DMS 273 treated with DMSO at 0.1 percent for 48 hours (cell line): ENCODE results near the gene MISP3.
"Not testable (repeated sequence)": the region's sequence is repeated elsewhere in the genome, so short reads cannot be mapped to it uniquely, and the experiment has no call there.

Experiments used
- DNase-seq: peaks from one replicate; lab custom pipeline; 2025; lab: John Stamatoyannopoulos, UW

The MISP3 gene

DNA sequence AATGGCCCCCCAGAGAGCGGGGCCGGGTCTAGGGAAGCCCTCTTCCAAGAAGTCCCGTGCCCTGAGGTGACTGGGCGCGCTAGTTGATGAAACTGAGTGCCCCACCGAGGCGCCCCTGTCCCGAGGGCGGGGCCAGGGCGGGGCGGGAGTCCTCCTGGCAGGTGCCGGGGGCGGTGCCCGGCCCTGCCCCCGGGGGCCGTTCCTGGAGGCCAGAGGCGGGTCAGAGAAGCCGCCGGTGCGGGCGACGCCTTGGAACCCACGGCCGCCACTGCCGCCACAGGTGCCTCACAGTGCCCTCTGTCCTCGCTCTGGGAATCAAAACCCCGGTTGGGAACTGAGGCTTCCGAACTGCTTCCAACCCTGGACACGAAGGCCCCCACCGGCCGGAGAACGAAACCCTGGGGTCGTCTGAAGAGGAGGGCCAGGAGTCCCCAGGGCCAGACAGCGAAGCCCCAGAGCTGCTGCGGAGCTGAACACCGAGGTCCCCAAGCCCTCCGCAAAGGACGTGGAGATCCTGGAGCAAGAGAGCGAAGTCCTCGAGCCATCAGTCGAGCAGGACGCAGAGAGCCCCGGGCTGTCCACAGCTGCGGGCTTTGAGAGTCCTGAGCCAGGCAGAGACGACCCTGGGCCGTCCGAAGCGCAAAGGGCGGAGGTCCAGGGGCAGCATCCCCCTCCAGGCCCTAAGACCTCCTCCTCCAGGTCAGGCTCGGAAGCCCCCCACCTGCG is at the start of gene MISP3:
MISP3 (plus strand) TSS at position 252 of the 726 bp plus-strand sequence. CDS start 524 bp downstream, outside the sequence.
- no peak for DNase-seq

DNA sequence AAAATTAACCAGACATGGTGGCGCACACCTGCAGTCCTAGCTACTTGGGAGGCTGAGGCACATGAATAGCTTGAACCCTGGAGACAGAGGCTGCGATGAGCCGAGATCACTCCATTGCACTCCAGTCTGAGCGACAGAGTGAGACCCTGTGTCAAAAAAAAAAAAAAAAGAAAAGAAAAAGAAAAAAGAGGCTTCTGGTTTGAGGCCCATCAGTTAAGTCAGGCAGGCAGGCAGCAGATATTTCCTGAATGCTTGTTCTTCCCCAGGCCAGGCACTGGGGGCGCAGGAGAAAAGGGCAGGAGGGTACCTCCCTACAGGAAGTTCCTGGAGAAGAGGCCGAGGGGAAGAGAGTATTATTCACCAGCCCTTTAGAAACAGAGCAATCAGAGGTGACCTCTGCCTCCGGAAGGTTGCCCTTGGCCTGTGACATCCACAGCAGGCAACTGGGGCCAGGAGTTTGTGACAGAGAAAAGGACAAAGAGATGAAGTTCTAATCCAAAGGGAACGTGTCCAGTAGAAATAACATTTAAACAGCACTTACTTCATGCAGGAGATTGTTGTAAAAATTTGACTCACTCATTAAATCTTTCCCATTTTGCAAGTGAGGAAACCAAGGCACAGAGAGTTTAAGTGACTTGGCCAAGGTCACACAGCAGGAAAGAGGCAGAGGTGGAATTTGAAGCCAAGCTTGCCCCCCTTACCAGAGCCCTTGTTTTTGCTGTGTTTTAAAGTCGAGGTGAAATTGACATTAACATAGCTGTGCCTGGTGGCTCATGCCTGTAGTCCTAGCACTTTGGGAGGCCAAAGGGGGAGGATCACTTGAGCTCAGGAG is 49.0 kb upstream of the MISP3 start:
- peak; percentile 31 for DNase-seq

DNA sequence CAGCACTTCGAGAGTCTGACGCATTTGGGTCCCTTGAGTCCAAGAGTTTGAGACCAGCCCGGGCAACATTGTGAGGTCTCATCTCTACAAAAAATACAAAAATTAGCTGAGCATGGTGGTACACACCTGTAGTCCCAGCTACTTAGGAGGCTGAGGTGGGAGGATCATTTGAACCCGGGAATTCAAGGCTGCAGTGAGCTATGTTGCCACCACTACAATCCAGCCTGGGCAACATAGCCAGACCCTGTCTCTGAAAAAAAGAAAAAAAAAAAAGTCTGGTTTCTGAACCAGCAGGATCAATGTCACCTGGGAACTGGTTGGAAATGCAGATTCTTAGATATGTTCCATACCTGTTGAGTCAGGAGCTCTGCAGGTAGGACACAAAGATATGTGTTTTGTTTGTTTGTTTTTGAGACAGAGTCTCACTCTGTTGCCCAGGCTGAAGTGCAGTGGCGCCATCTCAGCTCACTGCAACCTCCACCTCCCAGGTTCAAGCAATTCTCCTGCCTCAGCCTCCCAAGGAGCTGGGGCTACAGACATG is 45.9 kb upstream of the MISP3 start:
- DNase-seq = not testable (repeated sequence)

DNA sequence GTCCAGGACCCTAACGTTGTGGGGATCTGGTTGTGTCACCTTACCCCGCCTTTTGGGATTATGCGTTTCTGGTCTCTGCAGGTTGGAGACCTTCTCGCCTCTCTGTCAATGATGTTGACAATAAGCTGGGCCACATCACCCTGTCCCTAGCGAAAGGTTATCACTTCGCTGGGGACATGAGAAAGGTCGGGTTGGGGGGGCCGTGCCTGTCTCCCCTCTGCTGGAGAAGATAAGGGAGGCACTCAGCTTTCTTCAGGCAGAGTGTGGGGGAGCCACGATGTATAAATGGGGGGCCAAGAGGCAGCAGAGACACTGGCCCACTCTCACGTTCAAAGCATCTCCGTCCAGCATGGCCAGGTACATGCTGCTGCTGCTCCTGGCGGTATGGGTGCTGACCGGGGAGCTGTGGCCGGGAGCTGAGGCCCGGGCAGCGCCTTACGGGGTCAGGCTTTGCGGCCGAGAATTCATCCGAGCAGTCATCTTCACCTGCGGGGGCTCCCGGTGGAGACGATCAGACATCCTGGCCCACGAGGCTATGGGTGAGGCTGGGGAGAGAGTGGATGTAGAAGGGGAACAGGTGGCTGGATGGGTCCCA is 44.6 kb upstream of the MISP3 start, which contains the start of gene RLN3:
RLN3 (plus strand) TSS at position 293 of the 595 bp plus-strand sequence; CDS start at position 350, 57 bp downstream.
- DNase-seq = no peak

DNA sequence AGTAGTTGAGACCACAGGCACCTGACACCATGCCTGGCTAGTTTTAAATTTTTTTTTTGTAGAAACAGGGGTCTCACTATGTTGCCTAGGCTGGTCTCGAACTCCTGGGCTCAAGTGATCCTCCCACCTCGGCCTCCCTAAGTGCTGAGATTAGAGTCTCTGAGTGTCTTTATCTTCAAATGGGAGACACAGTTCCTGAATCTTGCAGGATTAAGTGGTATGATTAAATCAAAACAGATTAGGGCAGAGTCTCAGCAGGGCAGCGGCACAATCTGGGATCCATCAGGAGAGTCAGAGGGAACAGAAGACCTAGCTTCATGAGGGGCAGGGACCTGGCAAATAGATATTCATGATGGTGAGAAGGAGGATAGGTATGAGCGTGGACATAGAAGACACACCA is 43.7 kb upstream of the MISP3 start:
- DNase-seq = no peak

DNA sequence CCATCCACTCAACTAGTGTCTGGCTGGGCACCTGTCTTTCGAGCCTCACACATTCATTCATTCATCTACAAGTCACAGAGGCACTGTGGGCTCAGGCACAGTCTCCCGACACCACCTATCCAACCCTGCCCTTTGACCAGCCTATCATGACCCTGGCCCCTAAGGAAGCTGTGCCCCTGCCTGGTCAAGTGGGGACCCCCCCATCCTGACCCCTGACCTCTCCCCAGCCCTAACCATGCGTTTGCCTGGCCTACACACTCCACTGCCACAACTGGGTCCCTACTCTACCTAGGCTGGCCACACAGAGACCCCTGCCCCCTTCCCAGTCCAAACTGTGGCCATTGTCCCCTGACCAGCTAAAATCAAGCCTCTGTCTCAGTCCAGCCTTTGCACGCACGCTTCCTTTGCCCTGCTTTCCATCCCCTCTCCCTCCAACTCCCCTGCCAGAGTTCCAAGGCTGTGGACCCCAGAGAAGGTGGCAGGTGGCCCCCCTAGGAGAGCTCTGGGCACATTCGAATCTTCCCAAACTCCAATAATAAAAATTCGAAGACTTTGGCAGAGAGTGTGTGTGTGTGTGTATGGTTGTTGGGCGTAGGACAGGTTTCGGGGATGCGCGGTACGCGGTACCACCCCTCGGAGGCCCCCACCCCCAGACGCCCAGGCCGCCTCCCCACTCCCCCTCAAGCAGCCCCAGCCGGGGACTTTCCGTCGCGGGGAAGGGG is 41.4 kb upstream of the MISP3 start:
- DNase-seq = no peak

DNA sequence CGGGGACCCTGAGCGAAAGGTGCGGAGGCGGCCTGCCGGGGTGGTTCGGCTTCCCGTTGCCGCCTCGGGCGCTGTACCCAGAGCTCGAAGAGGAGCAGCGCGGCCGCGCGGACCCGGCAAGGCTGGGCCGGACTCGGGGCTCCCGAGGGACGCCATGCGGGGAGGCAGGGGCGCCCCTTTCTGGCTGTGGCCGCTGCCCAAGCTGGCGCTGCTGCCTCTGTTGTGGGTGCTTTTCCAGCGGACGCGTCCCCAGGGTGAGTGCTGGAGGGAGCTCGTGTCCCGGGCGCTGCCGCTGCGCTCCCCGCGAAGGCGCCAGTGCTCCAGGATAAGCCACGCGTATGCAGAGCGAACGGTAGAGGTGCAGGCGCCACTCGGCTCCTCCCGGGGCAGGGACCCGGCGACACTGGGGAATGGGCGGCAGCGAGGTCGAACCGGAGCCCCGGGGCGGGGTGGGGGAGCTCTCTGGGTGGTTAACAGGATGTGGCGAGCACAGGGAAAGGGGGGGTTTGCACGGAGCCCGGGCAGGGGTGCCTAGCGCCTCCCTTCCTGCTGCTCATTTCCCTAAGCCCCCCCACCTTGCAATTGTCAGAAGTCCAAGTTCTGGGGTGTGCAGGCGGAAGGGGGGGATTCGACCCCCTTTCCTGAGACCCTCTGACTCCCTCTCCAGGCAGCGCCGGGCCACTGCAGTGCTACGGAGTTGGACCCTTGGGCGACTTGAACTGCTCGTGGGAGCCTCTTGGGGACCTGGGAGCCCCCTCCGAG is 40.7 kb upstream of the MISP3 start, which contains the start of gene IL27RA:
IL27RA (plus strand) TSS at position 44 of the 762 bp plus-strand sequence; CDS start at position 155, 111 bp downstream.
- no peak for DNase-seq

DNA sequence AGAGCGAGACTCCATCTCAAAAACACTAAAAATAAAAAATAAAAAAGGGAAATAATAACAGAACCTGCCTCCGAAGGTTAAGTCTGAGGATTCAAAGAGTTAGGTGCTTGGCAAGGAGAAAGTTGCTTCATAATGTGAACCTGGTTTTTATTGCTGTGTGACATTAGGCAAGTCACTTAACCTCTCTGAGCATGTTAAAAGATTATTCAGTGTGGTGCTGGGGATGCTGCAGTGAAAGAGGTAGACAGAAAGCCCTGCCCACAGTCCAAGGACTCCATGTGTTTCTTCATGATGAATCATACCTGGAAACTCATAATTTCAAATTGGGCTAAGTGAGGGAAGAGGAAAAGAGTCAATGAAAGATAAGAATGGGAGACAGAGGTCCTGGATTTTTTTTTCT is 38.6 kb upstream of the MISP3 start:
- DNase-seq = no peak

DNA sequence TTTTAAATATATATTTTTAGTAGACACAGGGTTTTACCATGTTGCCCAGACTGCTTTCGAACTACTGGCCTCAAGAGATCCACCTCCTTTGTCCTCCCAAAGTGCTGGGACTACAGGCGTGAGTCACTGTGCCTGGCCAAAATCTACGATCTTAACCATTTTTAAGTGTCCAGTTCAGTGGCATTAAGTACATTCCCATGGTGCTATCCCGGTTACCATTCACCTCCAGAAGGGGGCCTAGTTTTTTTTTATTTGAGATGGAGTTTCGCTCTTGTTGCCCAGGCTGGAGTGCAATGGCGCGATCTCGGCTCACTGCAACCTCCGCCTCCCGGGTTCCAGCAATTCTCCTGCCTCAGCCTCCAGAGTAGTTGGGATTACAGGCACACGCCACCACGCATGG is 37.4 kb upstream of the MISP3 start:
- DNase-seq = not testable (repeated sequence)

DNA sequence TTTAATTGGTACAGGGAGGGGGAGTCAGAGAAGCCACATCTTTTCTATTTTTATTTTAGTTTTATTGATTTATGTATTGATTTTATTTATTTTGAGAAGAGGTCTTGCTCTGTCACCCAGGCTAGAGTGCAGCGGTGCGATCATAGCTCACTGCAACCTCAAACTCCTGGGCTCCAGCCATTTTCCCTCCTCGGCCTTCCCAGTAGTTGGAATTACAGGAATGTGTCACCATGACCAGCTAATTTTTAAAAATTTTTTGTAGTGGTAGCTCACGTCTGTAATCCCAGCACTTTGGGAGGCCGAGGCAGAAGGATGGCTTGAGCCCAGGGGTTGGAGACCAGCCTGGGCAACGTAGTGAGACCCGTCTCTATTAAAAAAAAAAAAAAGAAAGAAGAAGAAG is 36.9 kb upstream of the MISP3 start:
- DNase-seq = no peak

DNA sequence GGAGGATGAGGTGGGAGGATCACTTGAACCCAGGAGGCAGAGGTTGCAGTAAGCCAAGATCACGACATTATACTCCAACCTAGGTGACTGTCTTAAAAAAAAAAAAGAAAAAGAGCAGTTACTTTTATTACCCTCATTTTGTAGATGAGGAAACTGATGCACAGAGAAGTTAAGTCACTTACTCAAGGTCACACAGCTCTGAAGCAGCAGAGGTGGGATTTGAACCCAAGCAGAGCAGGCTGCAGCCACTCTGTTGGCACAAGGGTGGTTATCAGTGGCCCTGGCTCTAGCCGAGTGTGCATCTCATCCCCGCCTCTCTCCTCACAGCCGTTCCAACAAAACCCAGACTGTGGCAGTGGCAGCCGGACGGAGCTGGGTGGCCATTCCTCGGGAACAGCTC is 33.4 kb upstream of the MISP3 start:
- no peak for DNase-seq

DNA sequence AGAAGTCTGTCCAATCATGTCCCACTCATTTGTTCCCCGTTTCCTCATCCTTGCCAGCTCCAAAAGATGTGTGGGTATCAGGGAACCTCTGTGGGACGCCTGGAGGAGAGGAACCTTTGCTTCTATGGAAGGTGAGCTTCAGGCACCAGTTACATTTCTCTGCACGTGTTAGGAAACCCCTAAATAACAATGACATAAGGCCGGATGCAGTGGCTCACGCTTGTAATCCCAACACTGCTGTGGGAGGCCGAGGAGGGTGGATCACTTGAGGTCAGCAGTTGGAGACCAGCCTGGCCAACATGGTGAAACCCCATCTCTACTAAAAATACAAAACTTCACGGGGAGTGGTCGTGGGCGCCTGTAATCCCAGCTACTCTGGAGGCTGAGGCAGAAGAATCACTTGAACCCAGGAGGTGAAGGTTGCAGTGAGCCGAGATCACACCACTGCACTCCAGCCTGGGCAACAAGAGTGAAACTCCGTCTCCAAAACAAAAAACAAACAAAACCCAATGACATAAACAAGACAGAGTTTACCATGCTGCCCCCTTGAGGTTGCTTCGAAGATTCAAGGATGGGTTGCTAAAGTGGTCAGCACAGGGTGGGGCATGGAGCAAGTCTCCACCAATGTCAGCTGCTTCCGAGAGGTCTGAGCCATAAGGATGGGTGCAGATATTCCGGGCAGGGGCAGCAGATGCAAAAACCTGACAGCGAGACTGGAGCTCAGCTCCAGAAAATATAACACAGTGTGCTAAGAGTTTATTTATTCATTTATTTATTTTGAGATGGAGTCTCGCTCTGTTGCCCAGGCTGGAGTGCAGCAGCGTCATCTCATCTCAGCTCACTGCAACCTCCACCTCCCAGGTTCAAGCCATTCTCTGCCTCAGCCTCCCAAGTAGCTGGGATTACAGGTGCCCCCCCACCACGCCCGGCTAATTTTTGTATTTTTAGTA is 29.7 kb upstream of the MISP3 start:
- not testable (repeated sequence) for DNase-seq

DNA sequence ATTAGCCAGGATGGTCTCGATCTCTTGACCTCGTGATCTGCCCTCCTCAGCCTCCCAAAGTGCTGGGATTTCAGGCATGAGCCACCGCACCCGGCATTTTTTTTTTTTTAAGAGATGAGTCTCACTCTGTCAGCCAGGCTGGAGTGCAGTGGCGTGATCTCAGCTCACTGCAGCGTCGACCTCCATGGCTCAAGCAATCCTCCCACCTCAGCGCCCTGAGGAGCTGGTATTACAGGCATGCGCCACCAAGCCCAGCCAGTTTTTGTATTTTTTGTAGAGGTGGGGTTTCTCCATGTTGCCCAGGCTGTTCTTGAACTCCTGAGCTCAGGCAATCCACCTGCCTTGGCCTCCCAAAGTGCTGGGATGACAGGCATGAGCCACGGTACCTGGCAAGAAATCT is 24.7 kb upstream of the MISP3 start:
- not testable (repeated sequence) for DNase-seq

DNA sequence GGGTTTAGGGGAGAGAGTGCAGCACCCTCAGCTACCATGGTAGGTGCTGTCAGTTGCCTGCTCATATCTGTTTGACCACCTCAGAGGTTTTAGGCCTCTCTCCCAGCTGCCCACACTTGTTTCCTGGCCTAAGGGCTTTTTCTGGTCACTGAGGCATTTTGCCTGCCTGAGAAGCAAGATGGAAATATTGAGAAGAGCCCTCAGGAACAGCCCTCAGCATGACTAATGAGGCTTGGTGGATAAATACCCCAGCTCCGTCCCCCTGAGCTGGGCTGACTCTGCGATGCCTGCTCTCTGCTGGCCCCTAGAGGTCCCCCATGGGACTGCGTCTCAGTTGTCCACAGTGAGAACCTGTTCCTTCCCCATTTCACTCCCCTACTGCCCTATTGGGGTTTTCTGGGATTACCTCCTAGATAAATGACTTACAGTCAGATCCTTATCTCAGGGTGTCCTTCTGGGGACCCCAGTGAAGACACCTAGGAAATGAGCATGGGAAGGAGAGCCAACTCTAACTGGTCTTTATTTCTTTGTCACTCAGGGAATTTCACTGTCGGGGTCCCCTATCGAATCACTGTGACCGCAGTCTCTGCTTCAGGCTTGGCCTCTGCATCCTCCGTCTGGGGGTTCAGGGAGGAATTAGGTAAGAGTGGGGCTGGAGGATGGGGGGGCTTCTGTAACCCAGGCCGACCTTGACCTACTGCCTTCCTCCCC is 24.0 kb upstream of the MISP3 start:
- DNase-seq = no peak

DNA sequence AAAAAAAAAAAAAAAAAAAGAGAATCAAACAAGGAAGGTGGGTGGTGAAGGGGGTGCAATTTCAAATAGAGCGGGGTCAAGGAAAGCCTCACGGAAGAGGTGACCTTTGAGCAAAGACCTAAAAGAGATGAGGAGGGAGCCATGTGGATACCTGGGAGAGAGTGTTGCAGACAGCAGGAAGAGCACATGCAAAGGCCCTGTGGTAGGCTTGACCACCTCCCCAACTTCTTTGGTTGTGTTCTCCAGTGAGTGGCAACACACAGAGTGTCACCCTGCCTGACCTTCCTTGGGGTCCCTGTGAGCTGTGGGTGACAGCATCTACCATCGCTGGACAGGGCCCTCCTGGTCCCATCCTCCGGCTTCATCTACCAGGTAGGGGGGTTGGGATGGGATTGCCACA is 22.1 kb upstream of the MISP3 start:
- DNase-seq = no peak

DNA sequence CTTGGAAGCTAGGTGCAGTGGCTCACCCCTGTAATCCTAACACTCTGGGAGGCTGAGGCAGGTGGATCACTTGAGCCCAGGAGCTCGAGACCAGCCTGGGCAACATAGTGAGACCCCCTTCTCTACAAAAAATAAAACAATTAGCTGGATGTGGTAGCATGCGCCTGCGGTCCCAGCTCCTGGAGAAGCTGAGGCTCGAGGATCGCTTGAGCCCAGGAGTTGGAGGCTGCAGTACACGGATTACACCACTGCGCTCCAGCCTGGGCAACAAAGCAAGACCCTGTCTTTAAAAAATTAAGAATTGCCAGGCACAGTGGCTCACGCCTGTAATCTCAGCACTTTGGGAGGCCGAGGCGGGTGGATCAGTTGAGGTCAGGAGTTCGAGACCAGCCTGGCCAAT is 21.6 kb upstream of the MISP3 start:
- not testable (repeated sequence) for DNase-seq

DNA sequence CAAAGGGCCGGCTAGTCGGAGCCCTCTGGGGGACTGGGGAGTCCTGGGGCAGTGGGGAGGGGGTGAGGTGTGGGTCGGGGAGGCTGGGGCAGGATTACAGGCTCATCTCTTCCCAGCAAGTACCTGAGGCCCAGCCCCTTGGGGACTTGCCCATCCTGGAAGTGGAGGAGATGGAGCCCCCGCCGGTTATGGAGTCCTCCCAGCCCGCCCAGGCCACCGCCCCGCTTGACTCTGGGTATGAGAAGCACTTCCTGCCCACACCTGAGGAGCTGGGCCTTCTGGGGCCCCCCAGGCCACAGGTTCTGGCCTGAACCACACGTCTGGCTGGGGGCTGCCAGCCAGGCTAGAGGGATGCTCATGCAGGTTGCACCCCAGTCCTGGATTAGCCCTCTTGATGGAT is 20.6 kb upstream of the MISP3 start:
- no peak for DNase-seq

DNA sequence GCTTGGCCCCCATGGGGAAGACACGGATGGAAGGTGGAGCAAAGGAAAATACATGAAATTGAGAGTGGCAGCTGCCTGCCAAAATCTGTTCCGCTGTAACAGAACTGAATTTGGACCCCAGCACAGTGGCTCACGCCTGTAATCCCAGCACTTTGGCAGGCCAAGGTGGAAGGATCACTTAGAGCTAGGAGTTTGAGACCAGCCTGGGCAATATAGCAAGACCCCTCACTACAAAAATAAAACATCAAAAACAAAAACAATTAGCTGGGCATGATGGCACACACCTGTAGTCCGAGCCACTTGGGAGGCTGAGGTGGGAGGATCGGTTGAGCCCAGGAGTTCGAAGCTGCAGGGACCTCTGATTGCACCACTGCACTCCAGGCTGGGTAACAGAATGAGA is 20.1 kb upstream of the MISP3 start:
- no peak for DNase-seq

DNA sequence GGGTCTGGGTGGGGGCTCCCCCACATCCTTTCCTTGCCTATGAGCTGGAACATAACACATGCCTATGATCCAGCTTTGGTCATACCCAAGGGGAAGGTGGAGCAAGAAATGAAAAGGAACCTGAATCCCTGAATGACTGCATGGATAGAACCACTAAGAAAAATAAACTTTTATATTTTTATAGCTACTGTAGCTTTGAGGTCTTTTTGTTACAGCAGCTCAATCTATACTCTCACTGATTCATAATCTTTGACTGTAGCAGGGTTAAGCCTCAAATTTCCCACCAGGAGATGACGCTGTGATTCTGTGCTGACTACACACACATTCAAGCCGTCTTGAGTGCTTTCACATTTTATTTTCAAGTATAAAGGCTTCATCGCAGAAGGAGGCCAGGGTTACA is 19.6 kb upstream of the MISP3 start:
- no peak for DNase-seq
